ENCODE measurements around the gene DNAAF8.

DNAAF8 gene

GRCh38 chr16:4785758-4786433 is 51.6 kb downstream of the DNAAF8 start:
- no peak for DNase-seq

GRCh38 chr16:4787068-4787467 is 52.7 kb downstream of the DNAAF8 start:
- no peak for DNase-seq

GRCh38 chr16:4787627-4788482 is 53.5 kb downstream of the DNAAF8 start, which contains the start of gene SEPTIN12:
TSS of gene SEPTIN12 (minus strand) at chr16:4788345. CDS start at chr16:4787645, 700 bp downstream.
- DNase-seq, result peak; percentile 38

- DNase-seq, result no peak
Measured at GRCh38 chr16:4788489-4788889, 54.2 kb downstream of the DNAAF8 start.

GRCh38 chr16:4788910-4789309 is 54.6 kb downstream of the DNAAF8 start:
- DNase-seq, result no peak

GRCh38 chr16:4790261-4790660 is 55.9 kb downstream of the DNAAF8 start:
- DNase-seq, result no peak

GRCh38 chr16:4790871-4791270 is 56.5 kb downstream of the DNAAF8 start:
- DNase-seq, result no peak

GRCh38 chr16:4792951-4793513 is 58.7 kb downstream of the DNAAF8 start:
- DNase-seq, result no peak

GRCh38 chr16:4795181-4795827 is 61.0 kb downstream of the DNAAF8 start, which contains the start of gene SMIM22:
TSS of gene SMIM22 (plus strand) at chr16:4795369. CDS start at chr16:4795735, 366 bp downstream.
- no peak for DNase-seq

- DNase-seq, result no peak
Measured at GRCh38 chr16:4795828-4796572, 61.7 kb downstream of the DNAAF8 start.

GRCh38 chr16:4796982-4797804 is 62.9 kb downstream of the DNAAF8 start:
- no peak for DNase-seq

GRCh38 chr16:4797805-4798252 is 63.5 kb downstream of the DNAAF8 start:
- DNase-seq, result no peak

- DNase-seq, result no peak
Measured at GRCh38 chr16:4798456-4798855, 64.1 kb downstream of the DNAAF8 start.
